Measurements from ENCODE around the gene SIK3.
A peak's percentile ranks its signal among the peaks of the same experiment; 100 is the strongest.

Gene SIK3

DNA sequence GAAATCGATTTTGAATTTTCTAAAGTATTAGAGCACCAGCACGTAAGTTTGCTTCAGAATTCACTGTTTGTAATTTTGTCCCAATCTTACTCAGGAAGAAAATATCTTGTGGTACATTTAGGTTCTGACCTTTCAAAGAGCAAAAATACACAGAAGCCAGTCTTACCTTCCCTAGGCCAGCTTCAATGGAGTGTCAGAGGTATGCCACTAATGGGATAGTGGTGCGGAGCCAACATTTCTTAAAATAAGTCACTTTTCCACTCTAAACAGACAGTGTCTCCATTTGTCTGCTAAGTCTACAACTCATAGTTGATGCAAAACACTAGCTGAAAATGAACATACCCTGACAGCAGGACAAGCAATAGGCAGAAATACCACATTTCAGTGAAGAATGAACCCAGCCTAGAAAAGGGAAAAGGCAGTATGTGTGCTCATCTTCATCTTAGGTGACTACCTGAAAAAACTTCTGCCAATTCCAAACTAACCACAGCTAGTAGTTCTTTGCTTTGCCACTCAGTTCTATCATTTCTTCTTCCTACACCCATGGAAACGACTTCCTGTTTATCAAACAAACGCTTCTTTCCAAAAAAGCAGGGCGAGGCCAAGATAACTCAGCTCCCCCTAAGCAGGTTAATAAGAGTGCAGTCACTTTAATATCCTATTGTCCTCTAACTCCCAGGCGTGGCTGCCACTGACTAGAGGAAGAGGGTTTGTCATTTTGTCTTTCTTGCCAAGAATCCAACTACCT, 166.8 kb downstream of the SIK3 start:
- no peak for DNase-seq (ENCODE audit: low read depth in 2 of 2, low spot score in 1 of 2)

DNA sequence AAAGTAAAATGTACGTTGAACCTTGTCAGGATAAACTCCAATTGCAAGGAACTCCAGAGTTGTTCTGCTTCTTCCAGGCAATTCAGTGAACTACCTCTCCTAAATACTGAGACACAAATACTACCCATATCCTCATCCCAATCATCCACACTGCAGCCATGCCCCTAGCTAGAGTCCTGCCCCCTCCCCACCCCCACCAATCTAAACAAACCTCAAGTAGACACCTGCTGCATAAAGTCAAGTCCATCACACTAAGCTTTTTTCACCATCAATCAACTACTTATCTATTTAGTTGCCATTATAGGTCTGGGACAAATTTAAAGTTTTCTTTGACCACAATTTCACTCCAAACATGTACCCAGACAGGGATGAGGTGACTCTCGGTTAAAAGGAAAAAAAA, 167.6 kb downstream of the SIK3 start:
- DNase-seq (ENCODE audit: low read depth in 2 of 2, low spot score in 1 of 2) = no peak

GRCh38 chr11:116930177-116930576, 168.1 kb downstream of the SIK3 start:
- no peak for DNase-seq (ENCODE audit: low read depth in 2 of 2, low spot score in 1 of 2)

DNA sequence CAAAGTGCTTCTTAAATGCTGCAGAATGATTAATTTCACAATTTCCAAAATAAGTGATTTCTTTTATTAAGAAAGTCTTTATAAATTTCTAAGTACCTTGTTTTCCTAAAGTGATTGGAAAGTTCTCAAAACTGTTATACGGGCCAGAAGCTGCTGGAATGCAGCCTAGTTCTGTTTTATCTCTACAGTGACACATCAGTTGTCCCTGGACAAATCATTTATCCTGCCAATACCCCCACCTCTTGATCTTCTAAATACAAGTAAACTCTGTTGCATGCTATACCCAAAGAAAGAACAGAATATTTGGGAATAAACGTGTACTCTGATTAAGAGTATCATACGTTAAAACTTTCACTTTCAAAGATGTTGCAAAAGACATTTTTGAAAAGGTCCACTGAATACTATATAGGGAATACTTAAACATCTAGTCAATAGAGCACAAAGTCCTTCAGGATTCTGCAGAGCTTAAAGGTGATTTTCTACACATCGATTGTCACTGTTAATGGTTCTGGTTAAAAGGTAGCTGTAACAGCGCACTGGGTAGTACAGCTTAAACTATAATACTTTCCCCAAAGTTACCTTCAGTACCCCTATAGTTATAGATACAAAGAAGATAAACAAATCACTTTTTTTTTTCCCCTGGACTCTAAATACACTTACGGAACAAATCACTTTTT, 168.7 kb downstream of the SIK3 start:
- no peak for DNase-seq (ENCODE audit: low read depth in 2 of 2, low spot score in 1 of 2)

GRCh38 chr11:116928845-116929244, 169.4 kb downstream of the SIK3 start:
- DNase-seq (ENCODE audit: low read depth in 2 of 2, low spot score in 1 of 2) = no peak

DNA sequence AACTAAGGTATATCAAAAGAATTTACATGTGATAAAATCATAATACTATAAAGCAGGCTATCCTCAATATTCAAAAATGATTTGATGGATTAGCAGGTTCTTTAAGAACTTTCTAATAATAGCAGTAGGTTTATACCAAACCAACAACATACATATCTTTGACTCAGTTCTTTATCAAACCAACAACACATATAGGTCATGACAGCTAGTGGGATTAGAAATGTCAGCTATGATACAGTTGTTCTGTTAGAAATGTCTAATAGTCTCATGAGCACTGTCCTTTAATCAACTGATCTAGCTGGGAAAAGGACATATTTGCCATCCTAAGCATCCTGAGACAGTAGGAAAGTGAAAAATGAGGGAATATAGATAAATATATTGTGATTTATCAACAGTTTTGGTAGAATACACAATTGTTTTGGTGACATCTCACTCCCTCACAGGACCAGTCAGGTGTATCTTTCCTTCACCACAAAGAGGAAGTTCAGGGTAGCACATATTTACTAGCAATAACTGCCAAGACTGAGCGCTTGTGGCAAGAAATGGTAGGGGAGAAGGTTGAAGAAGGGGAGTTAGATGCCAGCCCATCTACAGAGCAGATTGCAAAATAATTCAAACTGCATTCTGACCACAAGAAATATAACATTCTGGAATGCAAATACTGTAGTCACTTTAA, 170.0 kb downstream of the SIK3 start:
- DNase-seq (ENCODE audit: low read depth in 2 of 2, low spot score in 1 of 2) = no peak

DNA sequence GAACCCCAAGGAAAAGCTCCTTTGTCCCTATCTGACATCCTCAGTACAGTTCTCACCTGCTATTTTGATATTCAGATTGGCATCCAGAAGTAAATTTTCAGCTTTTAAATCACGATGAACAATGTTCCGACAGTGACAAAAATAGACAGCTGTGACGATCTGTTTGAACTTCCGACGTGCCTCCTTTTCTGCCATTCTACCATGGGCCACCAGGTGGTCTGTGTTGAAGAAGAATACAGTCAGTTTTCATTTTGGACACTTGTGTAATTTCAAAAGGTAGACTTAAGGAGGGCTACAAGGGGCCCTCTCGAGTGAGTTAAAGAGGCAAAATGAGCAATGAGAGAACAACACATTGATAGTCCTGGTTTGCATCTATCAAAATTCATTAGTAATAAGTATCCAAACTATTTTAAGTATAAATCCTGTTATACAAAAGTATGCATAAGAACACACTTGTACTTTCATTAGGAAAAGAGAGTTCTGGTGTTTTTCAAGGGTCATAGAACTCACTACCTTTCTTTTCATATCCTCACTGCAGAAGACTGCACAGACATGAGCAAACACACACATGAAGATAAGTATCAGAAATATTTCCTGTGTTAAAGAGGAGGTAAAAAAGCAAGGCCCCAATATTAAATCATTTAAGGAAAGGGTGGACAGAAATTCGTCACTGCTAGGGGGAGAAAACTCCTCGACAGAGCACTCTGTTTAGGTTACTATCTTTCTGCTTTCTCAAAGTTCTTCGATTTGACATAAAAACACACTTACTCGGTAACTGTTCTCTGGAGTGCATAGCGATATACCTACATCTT, 170.9 kb downstream of the SIK3 start:
- peak in 1 of 2 donors; percentile 12 for DNase-seq (ENCODE audit: low read depth in 2 of 2, low spot score in 1 of 2)

- no peak for DNase-seq (ENCODE audit: low read depth in 2 of 2, low spot score in 1 of 2)
Measured at GRCh38 chr11:116925050-116925449, 173.2 kb downstream of the SIK3 start.

DNA sequence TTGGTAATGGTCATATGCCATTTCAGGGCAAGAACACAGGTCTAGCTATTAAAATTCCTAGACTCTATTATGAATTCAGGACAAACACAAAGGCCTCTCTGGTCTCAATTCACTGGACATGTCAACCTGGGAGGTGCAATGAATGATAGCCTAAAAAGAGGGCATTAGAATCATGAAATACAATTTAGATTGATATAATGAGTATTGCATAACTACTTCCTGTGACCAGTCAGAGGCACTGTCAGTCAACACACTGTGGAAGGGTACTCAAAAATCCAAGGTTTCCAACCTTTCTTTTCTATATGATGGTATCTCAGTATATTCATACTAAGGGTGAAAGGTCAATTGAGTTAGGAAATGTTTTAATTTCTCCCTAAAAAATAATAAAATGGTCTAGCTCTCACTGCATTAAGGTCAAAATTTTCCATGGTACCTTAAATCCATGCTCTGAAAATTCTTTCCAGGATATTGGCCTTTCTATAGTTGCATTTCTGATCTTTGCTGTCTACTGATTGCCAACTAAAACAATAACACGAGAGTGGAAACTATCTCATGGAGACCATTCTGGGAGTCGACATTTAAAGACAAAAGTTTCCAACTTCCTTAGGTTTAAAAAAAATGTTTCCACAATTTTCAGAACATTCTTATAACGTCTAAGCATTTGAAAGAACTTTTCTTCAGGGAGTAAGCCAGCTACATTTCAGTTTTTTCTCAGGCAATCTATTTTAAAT, 179.1 kb downstream of the SIK3 start:
- DNase-seq (ENCODE audit: low read depth in 2 of 2, low spot score in 1 of 2) = no peak

DNA sequence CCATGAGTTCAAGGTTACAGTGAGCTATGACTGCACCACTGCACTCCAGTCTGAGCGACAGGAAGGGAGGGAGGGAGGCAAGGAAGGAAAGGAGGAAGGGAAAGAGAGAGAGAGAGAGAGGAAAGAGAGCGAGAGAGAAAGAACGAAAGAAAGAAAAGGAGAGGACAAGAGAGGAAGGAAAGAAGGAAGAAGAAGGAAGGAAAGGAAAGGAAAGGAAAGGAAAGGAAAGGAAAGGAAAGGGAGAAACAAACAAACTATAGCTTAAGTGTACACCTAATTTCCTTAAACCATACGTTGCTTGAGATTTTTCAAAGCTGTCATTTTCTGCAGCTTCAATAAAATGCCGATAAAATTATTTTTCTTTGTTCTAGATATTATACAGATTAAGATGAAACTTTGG, 180.6 kb downstream of the SIK3 start:
- no peak for DNase-seq (ENCODE audit: low read depth in 2 of 2, low spot score in 1 of 2)

DNA sequence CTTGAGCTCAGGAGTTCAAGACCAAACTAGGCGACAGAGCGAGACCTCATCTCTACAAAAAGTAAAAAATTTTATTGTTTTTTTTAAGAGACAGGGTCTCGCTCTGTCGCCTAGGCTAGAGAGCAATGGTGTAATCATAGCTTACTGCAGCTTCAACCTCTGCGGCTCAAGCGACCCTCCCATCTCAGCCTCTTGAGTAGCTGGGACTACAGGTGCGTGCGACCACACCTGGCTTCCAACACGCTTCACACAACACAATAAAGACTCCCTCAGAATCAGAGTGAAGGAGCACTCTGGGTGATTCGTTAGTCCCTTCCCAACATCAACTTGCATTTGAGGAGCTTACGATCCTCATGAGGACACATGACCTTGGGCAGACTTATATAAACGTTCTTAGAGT, 181.3 kb downstream of the SIK3 start:
- DNase-seq (ENCODE audit: low read depth in 2 of 2, low spot score in 1 of 2) = no peak

DNA sequence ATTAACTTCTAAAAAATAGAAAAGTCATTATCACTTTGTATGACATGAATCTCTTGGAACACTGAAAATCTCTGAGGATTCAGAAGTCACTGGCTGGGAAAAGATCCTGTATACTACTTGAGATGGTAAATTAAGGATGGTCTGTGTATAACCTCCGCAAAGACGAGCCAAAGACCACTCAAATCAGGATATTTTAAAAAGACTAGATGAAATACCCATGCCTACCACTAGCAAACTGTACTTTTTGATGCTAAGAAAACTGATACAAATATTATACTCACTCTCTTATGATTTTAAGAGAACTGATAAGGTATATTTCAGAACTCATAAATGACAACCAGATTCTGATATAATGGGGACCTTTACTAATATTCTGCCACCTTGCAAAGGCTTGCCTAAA, 182.2 kb downstream of the SIK3 start:
- no peak for DNase-seq (ENCODE audit: low read depth in 2 of 2, low spot score in 1 of 2)

DNA sequence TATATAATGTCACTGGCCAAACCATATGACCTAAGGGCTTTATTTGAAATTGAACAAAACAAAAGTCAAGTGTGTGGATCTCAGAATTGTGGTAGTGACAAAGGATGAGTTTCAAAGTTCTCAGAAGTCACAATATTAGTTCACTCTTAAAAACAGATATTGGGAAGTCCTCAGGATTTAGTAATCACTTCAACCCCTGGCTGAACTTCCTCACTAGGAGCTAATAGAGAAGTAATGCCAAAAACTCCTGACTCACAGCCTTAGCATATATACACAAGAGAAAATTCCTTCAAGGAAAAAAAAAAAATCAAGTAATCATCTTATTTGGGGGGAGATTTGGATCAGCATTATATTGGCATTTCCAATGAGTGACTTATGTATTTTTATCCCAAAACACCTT, 185.2 kb downstream of the SIK3 start:
- DNase-seq (ENCODE audit: low read depth in 2 of 2, low spot score in 1 of 2) = no peak

DNA sequence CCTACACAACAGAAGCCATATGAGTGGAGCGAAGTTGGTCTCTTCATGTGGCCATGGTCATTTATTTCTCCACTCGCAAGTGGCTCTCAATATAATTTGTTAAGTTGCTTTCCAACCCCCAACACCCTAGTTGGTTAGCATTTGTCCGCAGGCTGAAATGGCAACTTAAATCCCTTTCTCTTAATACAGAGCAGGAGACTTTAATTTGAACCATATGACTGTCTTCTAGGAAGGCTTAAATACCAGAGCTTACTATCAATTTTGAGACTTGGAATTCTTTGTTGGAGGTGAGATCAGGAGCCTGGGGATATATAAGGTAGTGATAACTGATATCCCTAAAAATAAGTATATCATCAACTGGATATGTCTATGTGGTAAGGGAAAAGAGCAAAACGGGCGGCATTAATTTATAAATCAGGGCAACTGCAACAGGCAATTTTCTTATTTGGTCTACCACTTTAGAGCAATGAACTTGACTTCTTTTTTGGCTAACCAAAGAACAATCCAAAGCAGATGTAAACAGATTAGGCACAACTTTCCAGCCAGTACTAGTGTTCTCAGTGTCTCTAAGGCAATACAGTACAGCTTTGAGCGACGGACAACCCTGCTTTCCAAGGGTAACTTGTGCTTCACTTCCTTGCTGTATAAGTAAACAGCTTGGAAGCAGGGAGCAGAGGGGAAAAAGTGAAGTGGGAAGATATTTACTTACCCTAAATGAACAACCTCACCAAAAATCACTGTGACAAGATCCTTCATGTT, 186.1 kb downstream of the SIK3 start:
- no peak for DNase-seq (ENCODE audit: low read depth in 2 of 2, low spot score in 1 of 2)

DNA sequence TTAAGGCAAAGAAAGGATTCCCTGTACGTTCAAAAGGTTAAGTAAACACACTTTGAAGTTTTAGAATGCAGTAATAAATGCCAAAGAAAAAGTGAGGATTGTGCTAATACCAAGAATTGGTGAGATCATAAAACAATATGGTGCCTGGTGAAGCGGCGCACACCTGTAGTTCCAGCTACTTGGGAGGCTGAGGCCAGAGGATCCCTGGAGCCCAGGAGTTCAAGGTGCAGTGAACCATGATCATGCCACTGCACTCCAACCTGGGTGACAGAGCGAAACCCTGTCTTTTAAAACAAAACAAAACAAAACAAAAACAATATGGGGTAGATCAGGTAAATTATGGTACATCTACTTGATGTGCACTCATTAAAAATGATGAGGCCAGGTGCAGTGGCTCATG, 187.4 kb downstream of the SIK3 start:
- DNase-seq (ENCODE audit: low read depth in 2 of 2, low spot score in 1 of 2) = no peak

DNA sequence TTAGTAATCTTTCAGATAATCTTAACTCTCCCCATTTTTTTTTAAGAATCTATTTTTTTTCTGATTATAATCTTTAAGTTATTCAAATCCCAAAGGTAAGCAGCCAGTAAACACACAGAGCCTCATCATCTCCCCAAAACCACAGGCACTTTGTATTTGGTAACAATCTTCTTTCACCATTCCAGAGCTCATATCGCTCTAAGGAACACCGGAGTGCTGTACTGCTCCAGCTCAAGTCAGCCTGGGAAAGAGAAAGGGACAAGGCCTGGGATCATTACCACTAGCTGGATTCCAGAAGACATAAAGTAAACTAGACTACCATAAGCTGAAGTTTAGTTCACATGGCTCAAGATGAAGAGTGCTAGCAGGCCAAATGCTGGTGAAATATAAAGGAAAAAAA, 187.8 kb downstream of the SIK3 start:
- no peak for DNase-seq (ENCODE audit: low read depth in 2 of 2, low spot score in 1 of 2)

DNA sequence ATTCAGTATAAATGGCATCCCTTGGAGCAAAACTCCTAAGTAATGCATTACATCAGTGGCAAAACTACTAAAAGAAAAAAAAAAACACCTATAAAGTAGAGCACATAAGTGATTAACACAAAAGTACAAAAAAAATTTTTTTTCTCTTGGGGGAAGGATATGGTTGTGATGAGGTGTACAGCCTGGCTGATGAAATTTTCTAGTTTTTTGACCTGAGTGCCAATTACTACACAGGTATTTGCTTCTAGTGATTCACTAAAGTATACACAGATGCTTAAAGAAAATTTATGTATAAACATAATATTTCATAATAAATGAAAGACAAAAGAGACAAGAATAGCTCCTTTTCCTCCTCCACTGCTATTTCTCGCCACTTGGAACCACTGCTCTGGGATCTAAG, 189.0 kb downstream of the SIK3 start:
- no peak for DNase-seq (ENCODE audit: low read depth in 2 of 2, low spot score in 1 of 2)

DNA sequence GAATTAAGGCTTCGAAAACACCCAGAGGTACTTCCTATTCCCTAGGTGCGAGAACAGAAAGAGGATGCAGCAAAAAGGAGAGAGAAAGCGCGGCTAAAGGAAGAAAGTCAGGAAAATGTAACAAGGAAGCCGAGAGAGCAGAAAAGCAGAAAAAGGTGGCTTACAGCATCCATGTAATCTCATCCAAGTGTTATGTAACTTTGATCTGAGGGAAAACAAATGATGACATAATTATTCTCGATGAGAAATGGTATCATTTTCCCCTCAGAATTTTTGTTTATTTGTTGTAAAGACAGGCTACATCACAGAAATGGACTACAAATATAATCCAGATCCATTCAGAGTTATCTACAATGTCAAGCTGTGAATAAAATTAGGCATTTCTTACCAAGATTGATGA, 191.7 kb downstream of the SIK3 start:
- DNase-seq (ENCODE audit: low read depth in 2 of 2, low spot score in 1 of 2) = no peak

DNA sequence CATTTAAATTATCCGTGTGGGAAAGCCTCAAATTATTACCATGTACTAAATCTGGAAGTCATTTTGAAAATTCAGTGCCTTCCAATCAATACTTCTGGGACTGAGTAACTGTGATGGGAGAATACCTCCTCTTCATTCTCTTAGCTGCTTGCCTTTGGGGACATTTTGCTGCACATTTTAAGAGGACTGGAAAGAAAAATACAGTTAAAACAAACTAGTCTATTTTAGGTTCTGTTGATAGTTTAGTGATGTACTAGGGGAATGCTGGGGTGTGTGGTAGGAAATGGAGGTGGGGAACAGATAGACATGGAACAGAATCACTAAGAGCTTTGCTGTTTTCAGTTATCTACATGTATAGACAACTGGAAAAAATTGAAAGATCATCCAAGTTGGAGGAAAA, 195.1 kb downstream of the SIK3 start:
- DNase-seq (ENCODE audit: low read depth in 2 of 2, low spot score in 1 of 2) = no peak
